GM10266 (cell line): ENCODE data around the gene USP10.

Experiments used
- DNase-seq: peaks from one replicate; pipeline ENCODE4 v3.0.0; 2012; ENCODE audit errors: extremely low spot score
- TF ChIP-seq, protein P1 (sequence below): IDR thresholded peaks from 2 replicates; pipeline ENCODE4 v1.5.1; 2012; ENCODE audit warnings: mild to moderate bottlenecking, low read depth; ENCODE audit not compliant: control insufficient read depth, insufficient read depth; ENCODE audit errors: missing control alignments

The USP10 gene

DNA sequence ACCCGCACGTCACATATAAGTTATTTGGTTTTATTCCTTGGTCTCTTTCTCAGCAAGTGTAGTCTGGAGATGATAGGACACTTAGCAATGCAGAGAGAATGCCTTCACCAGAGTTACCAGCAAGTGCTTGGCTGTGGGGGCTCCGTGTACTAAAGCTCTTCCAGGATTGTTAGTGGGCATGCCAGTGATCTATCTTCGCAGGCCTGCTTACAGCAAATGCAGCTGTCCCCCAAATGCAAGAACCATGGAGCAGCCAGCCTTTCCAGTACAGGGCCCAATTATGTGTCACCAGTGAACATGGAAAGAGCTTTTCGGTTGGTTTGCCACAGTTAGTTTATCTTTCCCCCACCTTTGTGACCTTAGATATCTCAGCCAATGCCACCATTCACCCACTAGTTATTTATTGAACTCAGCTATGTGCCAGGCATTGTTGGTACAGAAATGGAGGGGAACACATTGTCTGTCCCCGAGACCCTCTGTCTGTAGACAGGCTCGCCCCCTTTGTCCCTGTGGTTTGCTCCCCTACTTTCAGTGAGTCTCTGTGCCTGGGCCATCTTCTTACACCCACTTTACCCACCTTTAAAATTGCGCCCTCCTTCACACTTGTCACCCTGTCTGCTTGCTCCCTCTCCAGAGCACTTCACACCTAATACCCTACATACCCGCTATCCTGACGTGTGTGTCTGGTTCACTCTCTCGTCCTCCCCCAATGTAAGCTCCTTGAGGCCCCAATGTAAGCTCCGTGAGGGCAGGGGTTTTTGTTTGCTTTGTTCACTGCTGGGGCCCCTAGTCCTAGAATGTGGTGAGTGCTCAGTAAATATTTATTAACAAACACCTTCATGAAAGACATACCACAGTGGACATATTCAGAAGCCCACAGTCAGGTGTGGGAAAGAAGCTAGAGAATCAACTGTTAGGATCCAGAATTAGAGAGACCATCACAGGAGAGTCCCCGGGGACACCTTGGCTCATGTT lies 13.3 kb downstream of the USP10 start:
- TF ChIP-seq, protein P1, sequence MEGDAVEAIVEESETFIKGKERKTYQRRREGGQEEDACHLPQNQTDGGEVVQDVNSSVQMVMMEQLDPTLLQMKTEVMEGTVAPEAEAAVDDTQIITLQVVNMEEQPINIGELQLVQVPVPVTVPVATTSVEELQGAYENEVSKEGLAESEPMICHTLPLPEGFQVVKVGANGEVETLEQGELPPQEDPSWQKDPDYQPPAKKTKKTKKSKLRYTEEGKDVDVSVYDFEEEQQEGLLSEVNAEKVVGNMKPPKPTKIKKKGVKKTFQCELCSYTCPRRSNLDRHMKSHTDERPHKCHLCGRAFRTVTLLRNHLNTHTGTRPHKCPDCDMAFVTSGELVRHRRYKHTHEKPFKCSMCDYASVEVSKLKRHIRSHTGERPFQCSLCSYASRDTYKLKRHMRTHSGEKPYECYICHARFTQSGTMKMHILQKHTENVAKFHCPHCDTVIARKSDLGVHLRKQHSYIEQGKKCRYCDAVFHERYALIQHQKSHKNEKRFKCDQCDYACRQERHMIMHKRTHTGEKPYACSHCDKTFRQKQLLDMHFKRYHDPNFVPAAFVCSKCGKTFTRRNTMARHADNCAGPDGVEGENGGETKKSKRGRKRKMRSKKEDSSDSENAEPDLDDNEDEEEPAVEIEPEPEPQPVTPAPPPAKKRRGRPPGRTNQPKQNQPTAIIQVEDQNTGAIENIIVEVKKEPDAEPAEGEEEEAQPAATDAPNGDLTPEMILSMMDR: no peak
- no peak for DNase-seq

DNA sequence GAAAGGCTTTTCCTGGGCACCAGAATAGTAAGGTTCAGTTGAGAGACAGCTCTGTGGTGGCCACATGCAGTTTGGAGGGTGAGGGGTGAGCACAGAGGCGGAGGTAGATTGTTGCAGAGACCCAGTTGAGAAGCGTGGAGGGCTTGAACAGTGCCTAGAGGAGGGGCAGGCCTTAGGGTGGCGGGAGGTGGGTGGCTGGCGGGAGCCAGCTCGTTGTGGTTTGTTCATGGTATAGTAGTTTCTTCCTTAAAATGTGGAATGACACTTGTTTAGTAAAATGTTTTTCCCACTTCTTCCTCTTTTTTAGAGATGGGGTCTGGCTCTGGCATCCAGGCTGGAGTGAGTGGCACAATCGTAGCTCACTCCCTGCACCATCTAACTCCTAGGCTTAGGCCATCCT lies 14.2 kb downstream of the USP10 start:
- DNase-seq: no peak
- TF ChIP-seq, protein P1: no peak

DNA sequence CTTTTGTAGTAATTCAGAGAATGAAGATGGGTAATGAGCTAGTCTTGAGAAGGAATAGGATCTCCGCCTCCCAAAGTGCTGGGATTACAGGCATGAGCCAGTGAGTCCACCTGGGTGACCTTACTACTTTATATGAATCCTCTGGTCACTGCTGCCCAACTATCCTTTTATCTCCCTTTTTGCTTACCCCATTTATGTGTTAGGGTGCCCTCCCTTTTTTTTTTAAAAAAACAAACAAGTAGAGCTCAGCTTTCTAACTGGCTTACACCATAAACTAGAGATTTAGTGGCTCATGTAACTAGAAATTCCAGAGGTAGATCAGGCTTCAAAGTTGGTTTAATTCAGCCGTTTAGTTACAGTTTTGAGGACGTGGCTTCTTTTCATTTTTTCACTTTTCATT lies 15.6 kb downstream of the USP10 start:
- TF ChIP-seq, protein P1: no peak

DNA sequence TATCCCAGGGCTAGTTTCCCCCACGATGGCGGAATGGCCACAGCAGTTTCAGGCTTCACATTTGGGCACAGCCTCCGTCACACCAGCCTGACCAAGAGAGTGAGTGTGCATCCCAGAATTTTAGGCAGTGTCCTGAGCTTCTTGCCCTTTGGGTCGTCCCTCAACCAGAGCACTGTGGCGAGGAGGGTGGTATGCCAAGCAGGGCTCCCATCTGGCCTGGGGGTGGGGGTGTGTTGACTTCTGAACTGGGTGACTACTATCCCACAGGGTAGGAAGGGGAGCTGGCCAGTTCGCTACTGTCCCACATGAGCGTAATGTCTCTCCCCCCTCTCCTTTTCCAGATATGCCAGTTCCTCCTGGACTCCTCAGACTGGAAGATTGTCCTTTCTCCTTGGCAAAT lies 16.1 kb downstream of the USP10 start:
- TF ChIP-seq, protein P1: no peak

More for the DNA sequence above, 15.6 kb downstream of the USP10 start:
- DNase-seq: no peak

DNA sequence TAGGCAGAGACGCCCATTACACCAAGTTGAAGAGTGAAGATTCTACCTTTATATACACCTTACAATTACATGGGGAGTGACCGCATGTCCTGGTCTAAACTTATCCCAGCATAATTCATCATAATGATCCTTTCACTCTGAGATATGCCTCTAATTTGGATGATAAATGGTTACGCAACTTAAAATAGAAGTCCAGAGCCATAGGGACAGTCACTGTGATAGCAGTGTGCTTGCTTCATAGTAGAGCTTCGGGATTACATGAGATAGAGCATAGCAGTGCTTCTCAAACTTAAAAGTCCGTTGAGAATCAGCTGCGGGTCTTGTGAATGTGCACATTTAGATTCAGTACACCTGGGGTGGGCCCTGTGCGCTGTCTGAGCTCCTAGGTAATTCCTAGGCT lies 16.9 kb downstream of the USP10 start:
- TF ChIP-seq, protein P1: no peak
- no peak for DNase-seq

More for the DNA sequence above, 16.1 kb downstream of the USP10 start:
- DNase-seq: no peak

DNA sequence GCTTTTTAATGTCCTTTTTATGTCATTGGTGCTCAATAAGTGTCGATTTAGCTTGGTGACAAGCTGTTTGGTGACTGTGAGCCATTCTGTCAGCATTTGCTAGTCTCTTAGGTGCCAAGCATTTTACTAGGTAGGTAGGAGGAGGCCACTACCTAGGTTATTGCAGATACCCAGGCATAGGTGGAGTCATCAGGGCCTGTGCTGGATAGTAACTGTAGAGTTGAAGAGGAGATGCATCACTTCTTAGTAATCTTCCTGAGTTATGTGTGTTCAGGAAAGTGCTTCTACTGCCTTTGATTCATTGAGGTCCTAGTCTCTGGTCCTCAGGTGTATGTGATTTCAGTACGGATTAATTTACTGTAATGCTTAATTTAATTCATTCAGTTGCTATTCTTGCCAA lies 17.7 kb downstream of the USP10 start:
- DNase-seq: no peak
- TF ChIP-seq, protein P1: no peak

DNA sequence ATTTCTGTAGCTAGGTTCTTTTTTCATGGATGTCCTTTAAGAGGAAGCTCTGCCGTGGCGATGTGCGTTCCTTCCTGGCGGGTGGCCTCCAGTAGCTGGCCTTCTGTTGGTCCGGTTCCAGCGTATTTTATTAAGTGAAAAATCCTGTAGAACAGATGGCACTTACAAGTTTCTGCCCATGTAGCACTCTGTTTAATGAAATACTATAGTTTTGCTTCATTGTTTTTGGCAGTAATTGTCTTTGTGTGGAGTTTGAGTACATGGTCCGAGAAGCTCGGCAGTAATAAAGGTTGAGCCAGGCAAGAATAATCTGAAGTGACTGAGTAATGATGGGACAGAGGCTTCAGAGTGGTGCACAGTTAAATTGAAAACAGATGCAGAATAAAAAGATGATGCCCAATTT lies 20.4 kb downstream of the USP10 start:
- DNase-seq: no peak
- TF ChIP-seq, protein P1: no peak
